A673 (cell line): Measurements from ENCODE around the gene COQ8B. TPM values are rescaled to one million over a fixed set of nuclear protein-coding genes. Genes with fewer than 3 reads are reported as not detected.

Source experiments
- BruUV-seq: library from RNA; stranded (reverse); fragments of 400-500 nt; replicated peaks from 2 replicates; lab custom pipeline; 2021; lab: Mats Ljungman, UMichigan
- CTCF ChIA-PET: fragments of 300-600 bp; sonication (Branson Sonifier 250); formaldehyde crosslinking; loops from one replicate; lab custom pipeline; 2022; ENCODE audit warnings: antibody characterized with exemption; lab: Charles Lee
- POLR2A ChIA-PET: fragments of 300-600 bp; sonication (Branson Sonifier 250); formaldehyde crosslinking; loops from one replicate; lab custom pipeline; 2022; ENCODE audit warnings: antibody characterized with exemption; ENCODE audit not compliant: low non-redundant PET; lab: Charles Lee
- DNase-seq: peaks from one replicate; pipeline ENCODE4 v3.0.0-alpha.2; 2015; ENCODE audit warnings: low spot score
- H3K27ac ChIP-seq: fragments of 200-600 bp; sonication (generic); 2 replicates; pipeline ENCODE4 v1.5.1; 2016; ENCODE audit warnings: mixed run types, low read depth, mild to moderate bottlenecking, mixed read lengths, antibody characterized with exemption, low read length; ENCODE audit not compliant: poor library complexity, severe bottlenecking
- H3K27me3 ChIP-seq: fragments of 200-600 bp; sonication (generic); replicated peaks from 2 replicates; pipeline ENCODE4 v1.6.1; 2017; ENCODE audit warnings: mixed run types, low read depth, mild to moderate bottlenecking, mixed read lengths, antibody characterized with exemption, low read length; ENCODE audit not compliant: insufficient read depth, poor library complexity
- H3K36me3 ChIP-seq: fragments of 200-600 bp; sonication (generic); 2 replicates; pipeline ENCODE4 v1.6.1; 2016; ENCODE audit warnings: mixed run types, mild to moderate bottlenecking, mixed read lengths, antibody characterized with exemption, low read length; ENCODE audit not compliant: insufficient read depth, poor library complexity, severe bottlenecking
- H3K4me1 ChIP-seq: fragments of 200-600 bp; sonication (generic); 2 replicates; pipeline ENCODE4 v1.6.1; 2017; ENCODE audit warnings: mixed run types, mild to moderate bottlenecking, mixed read lengths, antibody characterized with exemption, low read length; ENCODE audit not compliant: insufficient read depth, poor library complexity, severe bottlenecking
- H3K4me3 ChIP-seq: fragments of 200-600 bp; sonication (generic); 2 replicates; pipeline ENCODE4 v1.5.1; 2016; ENCODE audit warnings: low read depth, mixed run types, mild to moderate bottlenecking, mixed read lengths, low read length; ENCODE audit not compliant: poor library complexity, severe bottlenecking
- H3K9me3 ChIP-seq: fragments of 200-600 bp; sonication (generic); 2 replicates; pipeline ENCODE4 v1.6.1; 2016; ENCODE audit warnings: mixed run types, low read depth, mild to moderate bottlenecking, mixed read lengths, antibody characterized with exemption, low read length; ENCODE audit not compliant: poor library complexity, severe bottlenecking
- CTCF ChIP-seq: fragments of 300-800, 200-600 bp; sonication (generic); conservative IDR thresholded peaks from 2 replicates; pipeline ENCODE4 v1.5.1; 2017; ENCODE audit warnings: low read depth, mild to moderate bottlenecking, antibody characterized with exemption, low read length, moderate library complexity, mixed read lengths
- EZH2 ChIP-seq: fragments of 200-600 bp; sonication (generic); IDR thresholded peaks from 2 replicates; pipeline ENCODE4 v1.6.1; 2017; ENCODE audit warnings: borderline replicate concordance, low read depth, mild to moderate bottlenecking, mixed read lengths, antibody characterized with exemption, low read length; ENCODE audit not compliant: poor library complexity, severe bottlenecking
- intact Hi-C: fragments of 100-400 bp; cut with micrococcal nuclease; formaldehyde crosslinking; loops from one replicate; pipeline ENCODE4 v1.10.0; 2022; ENCODE audit not compliant: unreplicated experiment
- total RNA-seq: library from RNA; stranded (reverse); gene quantifications from 2 replicates; pipeline ENCODE4 v1.2.3, GENCODE V29; 2021

The COQ8B gene
- total RNA-seq, 1 experiment from 2014 or later = 34.1 TPM

- CTCF ChIA-PET = no interaction called here
- no TSS peak for BruUV-seq
Measured at GRCh38 chr19:40756502-40757110, 39.9 kb upstream of the COQ8B start.

DNA sequence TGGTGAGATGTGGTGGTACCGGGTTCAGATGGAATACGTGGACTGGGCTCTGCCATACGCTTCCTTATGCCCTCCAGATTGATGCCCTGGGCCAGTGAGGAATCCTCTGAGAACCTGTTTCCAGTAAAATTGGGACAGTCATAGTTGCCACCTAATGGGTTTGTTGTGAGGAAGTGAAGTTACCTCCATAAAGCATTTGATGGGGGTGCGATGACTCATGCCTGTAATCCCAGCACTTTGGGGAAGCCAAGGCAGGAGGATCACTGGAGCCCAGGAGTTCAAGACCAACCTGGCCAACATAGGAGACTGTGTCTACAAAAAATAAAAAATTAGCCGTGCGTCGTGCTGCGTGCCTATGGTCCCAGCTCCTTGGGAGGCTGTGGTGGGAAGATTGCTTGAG, 39.1 kb upstream of the COQ8B start:
- intact Hi-C loops = no loop called here
- CTCF ChIA-PET = no interaction called here

More at GRCh38 chr19:40756502-40757110, 39.9 kb upstream of the COQ8B start:
- Histone ChIP-seq H3K9me3 (no peaks in the 10 kb centered on the region), H3K27me3 (no peaks in the 10 kb centered on the region), H3K27ac (no peak overlapping the region), H3K4me3 (no peak overlapping the region), H3K4me1 (peaks cover 3% of the 10 kb centered on the region), H3K36me3 (peaks cover 62% of the 10 kb centered on the region)
- intact Hi-C loops = no loop called here
- DNase-seq = no peak
- TF ChIP-seq CTCF = no peak
- POLR2A ChIA-PET = interaction anchor here (0.6 to 0.8 kb wide), 2 partner anchors 21 to 683 kb away, joined by 3 to 6 read pairs; partner anchors contain the start of gene RAB4B

DNA sequence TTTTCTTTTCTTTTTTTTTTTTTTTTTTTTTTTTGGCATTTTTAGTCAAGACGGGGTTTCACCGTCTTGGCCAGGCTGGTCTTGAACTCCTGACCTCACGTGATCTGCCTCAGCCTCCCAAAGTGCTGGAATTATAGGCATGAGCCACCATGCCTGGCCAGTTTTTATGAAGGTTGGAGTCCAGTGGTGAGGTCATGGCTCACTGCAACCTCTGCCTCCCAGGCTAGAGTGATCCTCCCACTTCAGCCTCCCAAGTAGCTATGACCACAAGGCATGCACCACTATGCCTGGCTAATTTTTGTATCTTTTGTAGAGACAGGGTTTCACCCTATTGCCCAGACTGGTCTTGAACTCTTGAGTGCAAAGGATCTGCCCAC, 38.5 kb upstream of the COQ8B start:
- peaks cover 48% of the 10 kb centered on the region for H3K36me3 ChIP-seq
- H3K27me3 ChIP-seq = no peaks in the 10 kb centered on the region
- no peak for DNase-seq
- TF ChIP-seq CTCF (no peak), EZH2 (no peak)
- BruUV-seq = no TSS peak
- intact Hi-C loops = no loop called here
- POLR2A ChIA-PET = interaction anchor here (0.6 kb wide), 2 partner anchors 15 to 534 kb away, joined by 5 to 9 read pairs; no protein-coding TSS in a partner anchor
- CTCF ChIA-PET = interaction anchor here (0.8 kb wide), 1 partner anchor 8 kb away, joined by 5 read pairs; no protein-coding TSS in a partner anchor
- H3K27ac ChIP-seq = no peak overlapping the region
- H3K9me3 ChIP-seq = no peaks in the 10 kb centered on the region
- H3K4me3 ChIP-seq = no peak overlapping the region
- H3K4me1 ChIP-seq = peaks cover 3% of the 10 kb centered on the region

More for the DNA sequence above, 39.1 kb upstream of the COQ8B start:
- no peak for TF ChIP-seq EZH2
- no peak for TF ChIP-seq CTCF
- H3K4me3 ChIP-seq = no peak overlapping the region
- peaks cover 54% of the 10 kb centered on the region for H3K36me3 ChIP-seq
- H3K27me3 ChIP-seq = no peaks in the 10 kb centered on the region
- POLR2A ChIA-PET = interaction anchor here (0.8 kb wide), 1 partner anchor 22 kb away, joined by 3 read pairs; the partner anchor contains the start of gene RAB4B
- H3K4me1 ChIP-seq = peaks cover 3% of the 10 kb centered on the region
- no peaks in the 10 kb centered on the region for H3K9me3 ChIP-seq
- DNase-seq = no peak
- no peak overlapping the region for H3K27ac ChIP-seq
- no TSS peak for BruUV-seq
